Fibroblast of skin of left quadriceps (primary cell): Measurements from ENCODE around the gene QDPR.
"Not testable (repeated sequence)": the region's sequence is repeated elsewhere in the genome, so short reads cannot be mapped to it uniquely, and the experiment has no call there.

Experiments
- DNase-seq, 2 experiments: peaks; one replicate each; pipeline ENCODE4 v3.0.0-alpha.2; 2013; ENCODE audit warnings: low read depth in 2 of 2

Gene QDPR

DNA sequence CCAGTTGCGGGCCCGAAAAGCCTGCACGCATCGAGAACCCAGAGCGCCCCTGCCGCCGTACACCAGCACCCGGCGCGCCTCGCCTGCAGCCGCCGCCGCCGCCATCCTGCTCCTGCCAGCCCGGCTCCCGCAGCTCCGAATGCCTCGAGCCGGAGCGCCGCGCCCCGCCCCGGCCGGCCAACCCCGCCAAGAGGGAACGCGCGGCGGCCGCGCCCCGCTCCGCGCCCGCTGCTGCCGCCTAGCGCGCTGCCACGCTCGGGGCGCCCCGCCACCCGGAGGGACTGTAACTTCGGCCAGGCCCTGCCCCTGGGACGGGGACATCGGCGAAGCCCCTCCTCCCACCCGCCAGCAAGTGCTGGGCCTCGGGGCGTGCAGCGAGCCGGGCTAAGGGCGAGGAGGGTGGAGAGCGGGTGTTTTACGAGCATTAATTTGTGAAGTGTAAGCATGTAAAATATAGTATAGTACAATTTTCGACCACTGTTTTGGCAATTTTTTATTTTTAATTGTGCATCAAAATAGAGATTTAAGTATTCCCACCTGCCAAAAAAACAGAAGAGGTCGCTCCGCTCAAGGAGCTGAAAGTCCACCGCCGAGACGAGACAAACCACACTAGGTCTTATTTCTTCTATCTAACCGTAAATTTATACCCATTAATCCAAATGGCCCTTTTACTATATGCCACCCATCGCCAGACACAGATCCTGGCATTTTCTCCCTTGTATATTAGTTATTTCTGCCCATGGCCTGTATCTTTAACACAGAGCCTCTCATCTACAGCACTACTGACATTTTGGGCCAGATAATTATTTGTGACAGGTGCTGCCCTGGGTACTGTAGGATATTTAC lies at the start of gene QDPR:
Gene QDPR (minus strand): TSS at position 141 of the 846 bp plus-strand sequence. CDS start 36 bp downstream, at position 105.
- peak; percentile 18 to 32 for DNase-seq

GRCh38 chr4:17561195-17561909 lies 49.5 kb upstream of the QDPR start:
- peak; percentile 36 to 41 for DNase-seq

- DNase-seq = no peak
These were observed 48.3 kb upstream of the QDPR start for GRCh38 chr4:17560065-17560673.

DNA sequence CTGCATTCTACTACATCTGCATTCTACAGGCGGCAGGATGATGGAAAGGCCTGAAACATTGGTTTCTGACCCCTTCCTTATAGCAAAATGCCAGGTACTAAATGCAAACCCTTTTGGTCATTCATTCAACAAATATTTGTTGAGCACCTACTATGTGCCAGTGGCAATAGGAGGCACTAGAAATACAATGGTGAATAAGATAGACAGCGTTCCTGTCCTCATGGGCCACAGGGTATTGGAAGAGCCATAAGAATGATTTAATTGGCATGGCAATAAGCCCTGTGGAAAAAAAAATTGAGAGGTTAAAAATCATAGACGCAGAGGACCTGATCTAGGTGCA lies 47.8 kb upstream of the QDPR start:
- no peak for DNase-seq

- no peak for DNase-seq
These were observed 47.2 kb upstream of the QDPR start for GRCh38 chr4:17558941-17559708.

- no peak for DNase-seq
These were observed 46.0 kb upstream of the QDPR start for GRCh38 chr4:17557880-17558279.

DNA sequence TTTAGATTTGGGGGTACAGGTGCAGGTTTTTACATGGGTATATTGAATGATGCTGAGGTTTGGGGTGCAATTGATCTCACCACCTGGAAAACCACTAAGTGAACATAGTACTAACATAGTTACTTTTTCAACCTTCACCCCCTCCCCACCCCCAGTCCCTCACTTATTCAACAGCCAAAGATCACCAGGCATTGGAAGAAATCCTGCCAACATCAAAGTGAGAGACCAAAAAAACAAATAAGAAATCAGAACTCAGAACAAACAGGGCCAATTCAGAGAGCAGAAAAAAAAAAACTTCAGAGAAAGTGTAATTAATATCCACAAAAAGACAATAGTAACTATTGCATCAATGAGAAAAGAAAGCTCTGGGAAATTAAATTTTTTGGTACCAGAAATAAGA lies 44.6 kb upstream of the QDPR start:
- DNase-seq = no peak

- DNase-seq = no peak
These were observed 42.7 kb upstream of the QDPR start for GRCh38 chr4:17554568-17554967.

DNA sequence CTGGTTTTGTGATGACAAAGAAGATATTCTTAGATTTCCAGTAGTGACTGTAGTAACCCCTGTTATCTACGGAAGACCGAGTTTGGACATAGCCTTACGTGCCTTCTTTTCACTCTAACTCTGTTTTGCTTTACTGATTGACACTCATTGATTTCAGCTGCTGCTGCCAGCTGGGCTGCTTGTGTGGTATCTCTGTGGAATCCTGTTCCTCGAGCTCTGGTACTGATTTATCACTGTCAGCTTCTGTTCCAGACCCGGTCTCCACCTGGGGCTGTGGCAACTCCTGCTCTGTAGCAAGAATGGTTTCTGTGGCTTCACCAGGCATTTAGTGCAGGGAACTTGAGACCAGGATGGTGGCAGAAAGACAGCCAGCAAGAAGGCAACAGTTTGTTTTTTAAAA lies 40.5 kb upstream of the QDPR start:
- DNase-seq = no peak

GRCh38 chr4:17550549-17550948 lies 38.7 kb upstream of the QDPR start:
- DNase-seq = no peak

- DNase-seq = no peak
These were observed 34.8 kb upstream of the QDPR start for GRCh38 chr4:17546678-17547077.

- no peak for DNase-seq
These were observed 34.3 kb upstream of the QDPR start for GRCh38 chr4:17546222-17546621.

- no peak for DNase-seq
These were observed 33.7 kb upstream of the QDPR start for GRCh38 chr4:17545374-17546140.

- no peak for DNase-seq
These were observed 32.9 kb upstream of the QDPR start for GRCh38 chr4:17544831-17545234.

DNA sequence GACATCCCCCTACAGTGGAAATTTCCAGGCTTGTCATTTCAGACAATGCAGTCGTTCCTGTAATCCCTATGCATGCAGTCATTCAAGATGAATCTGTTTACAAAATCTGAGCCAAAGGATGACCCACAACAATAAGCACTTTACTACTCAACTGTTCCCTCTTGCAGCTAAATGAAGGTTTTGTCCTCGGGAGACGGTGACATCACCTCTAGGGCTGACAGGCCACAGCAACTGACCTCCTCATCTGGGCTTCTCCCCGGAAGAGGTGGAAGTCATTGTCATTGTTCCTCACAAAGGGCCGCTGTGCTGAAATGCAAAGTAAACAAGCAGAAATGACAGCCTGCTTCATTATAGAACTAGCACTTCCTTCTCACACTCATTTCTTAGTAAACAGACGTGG lies 32.3 kb upstream of the QDPR start:
- no peak for DNase-seq

- not testable (repeated sequence) for DNase-seq
These were observed 25.2 kb upstream of the QDPR start for GRCh38 chr4:17537060-17537459.

GRCh38 chr4:17535906-17536305 lies 24.0 kb upstream of the QDPR start:
- DNase-seq = no peak

GRCh38 chr4:17535242-17535641 lies 23.4 kb upstream of the QDPR start:
- no peak for DNase-seq

DNA sequence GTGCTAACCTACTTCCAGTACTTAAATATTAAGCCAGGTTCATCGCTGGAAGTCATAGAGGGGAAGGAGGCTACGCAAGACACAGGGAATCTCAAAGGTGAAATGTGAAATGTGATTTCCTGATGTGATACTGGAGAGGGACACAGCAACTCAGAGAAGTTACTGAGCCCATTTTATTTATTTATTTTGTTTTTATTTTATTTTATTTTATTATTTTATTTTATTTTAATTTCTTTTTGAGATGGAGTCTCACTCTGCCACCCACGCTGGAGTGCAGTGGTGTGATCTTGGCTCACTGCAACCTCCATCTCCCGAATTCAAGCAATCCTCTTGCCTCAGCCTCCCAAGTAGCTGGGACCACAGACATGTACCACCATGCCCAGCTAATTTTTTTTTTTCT lies 22.8 kb upstream of the QDPR start:
- DNase-seq = no peak

GRCh38 chr4:17531538-17532285 lies 19.8 kb upstream of the QDPR start:
- DNase-seq = no peak
